ENCODE measurements around the gene PAX7.

GRCh38 chr1:18646786-18647410 lies 16.3 kb downstream of the PAX7 start:
- TF ChIP-seq CTCF (IDR thresholded peaks at IDR 0.05) (no peak), E2F4 (CRISPR knock-in tag; IDR thresholded peaks at IDR 0.05; ENCODE audit: borderline replicate concordance, low read depth) (no peak), FOXK1 (CRISPR knock-in tag; IDR thresholded peaks at IDR 0.05) (no peak), AR (CRISPR knock-in tag; IDR thresholded peaks at IDR 0.05) (no peak), SP1 (CRISPR knock-in tag; conservative IDR thresholded peaks at IDR 0.05) (no peak), JUN (CRISPR knock-in tag; IDR thresholded peaks at IDR 0.05) (no peak)
